ENCODE data around the gene NLGN1. TPM values are rescaled to one million over a fixed set of nuclear protein-coding genes. Genes with fewer than 3 reads are reported as not detected.

NLGN1 gene
- total RNA-seq, 1 experiment from 2014 or later: 5.2 TPM

- Histone ChIP-seq H2AFZ (ENCODE audit: low read length) (no peak overlapping the region), H3K9me3 (ENCODE audit: control insufficient read depth, low read depth, low read length) (no peaks in the 10 kb centered on the region), H3K4me1 (ENCODE audit: insufficient read depth, low read length) (no peaks in the 10 kb centered on the region), H3K79me2 (ENCODE audit: insufficient read depth, low read length) (no peaks in the 10 kb centered on the region), H3K9ac (ENCODE audit: extremely low read depth, insufficient read length, low read length) (no peak overlapping the region), H4K20me1 (ENCODE audit: control insufficient read depth, insufficient read depth, insufficient read length) (no peaks in the 10 kb centered on the region), H2BK5ac (ENCODE audit: insufficient read length, low read length) (no peak overlapping the region), H4K91ac (ENCODE audit: insufficient read length, low read depth, low read length) (no peak overlapping the region), H2BK15ac (ENCODE audit: low read depth, low read length) (no peak overlapping the region), H3K23me2 (ENCODE audit: insufficient read length, low read depth, low read length, poor library complexity, severe bottlenecking) (no peaks in the 10 kb centered on the region), H2BK20ac (ENCODE audit: low read depth, low read length, poor library complexity, severe bottlenecking) (no peak overlapping the region), H3K79me1 (ENCODE audit: insufficient read depth, low read depth, low read length, poor library complexity, severe bottlenecking) (no peaks in the 10 kb centered on the region), H4K8ac (replicated peaks; ENCODE audit: insufficient read length, low read depth, low read length) (no peak overlapping the region), H2AK5ac (ENCODE audit: insufficient read length, low read length) (no peak overlapping the region), H3K4me2 (ENCODE audit: insufficient read depth, insufficient read length, low read length) (no peak overlapping the region), H3K27me3 (ENCODE audit: insufficient read depth, low read length) (no peaks in the 10 kb centered on the region), H3T11ph (ENCODE audit: low read length) (no peak overlapping the region), H3K56ac (ENCODE audit: insufficient read length, low read depth, low read length) (no peak overlapping the region), H3K4ac (ENCODE audit: low read depth, low read length) (no peak overlapping the region), H3K18ac (ENCODE audit: insufficient read length, low read depth, low read length) (no peak overlapping the region), H3K14ac (ENCODE audit: insufficient read depth, low read length) (no peak overlapping the region), H4K5ac (ENCODE audit: insufficient read length, low read depth, low read length) (no peak overlapping the region), H2BK120ac (ENCODE audit: low read depth, low read length, poor library complexity, severe bottlenecking) (no peak overlapping the region), H3K27ac (ENCODE audit: insufficient read length, low read depth, low read length) (no peak overlapping the region), H3K23ac (ENCODE audit: insufficient read length, low read depth, low read length) (no peak overlapping the region), H2BK12ac (ENCODE audit: insufficient read length, low read depth, low read length) (no peak overlapping the region)
- no peaks in the 10 kb centered on the region for H3K27me3 Mint-ChIP-seq (ENCODE audit: low read depth)
- no peak for DNase-seq
- no peaks in the 10 kb centered on the region; a peak in 1 of 7 replicates for H3K36me3 Mint-ChIP-seq (ENCODE audit: insufficient read depth in 1 of 3, low read depth in 3 of 3)
- WGBS (ENCODE audit: extremely low coverage, insufficient read length, low lambda C conversion rate): no CpG with 5 or more reads among the region's 1 CpG
- H3K9me3 Mint-ChIP-seq: no peaks in the 10 kb centered on the region
- H3K4me1 Mint-ChIP-seq: peaks cover 0 to 4% of the 10 kb centered on the region in 2 experiments; a peak in 2 of 4 replicates
- H3K27ac Mint-ChIP-seq: no peak overlapping the region
- peak; percentile 60 for TF ChIP-seq CTCF (conservative IDR thresholded peaks at IDR 0.05)
- H3K4me3 Mint-ChIP-seq: no peak overlapping the region
Measured at GRCh38 chr3:173993299-173993698, 595.8 kb downstream of the NLGN1 start.

All from H9 (cell line).